Measurements from ENCODE around the gene TDRD7. TPM values are rescaled to one million over a fixed set of nuclear protein-coding genes. Genes with fewer than 3 reads are reported as not detected.

The TDRD7 gene
- total and polyA plus RNA-seq, 9 of the 15 experiments (the other 6 are each of a cell fraction or from before 2014, with no cell fraction given): 2.2 to 7.7 (median 5.2) TPM

GRCh38 chr9:97501972-97502221, 90.0 kb downstream of the TDRD7 start:
- Histone ChIP-seq H3K4me1 (replicated peaks in 1 of 2; ENCODE audit: control insufficient read depth in 2 of 2, insufficient read depth in 2 of 2, low read length in 2 of 2) (peaks cover 49 to 50% of the 10 kb centered on the region in 2 experiments), H3K27me3 (ENCODE audit: control insufficient read depth in 2 of 2, insufficient read depth in 2 of 2, low read length in 2 of 2) (no peaks in the 10 kb centered on the region; a peak in 1 of 5 replicates), H3K4me2 (ENCODE audit: insufficient read depth, low read length) (peak overlapping the region; percentile 91), H3K9me3 (replicated peaks; ENCODE audit: control insufficient read depth, insufficient read depth, low read depth, low read length) (no peaks in the 10 kb centered on the region), H3K9me1 (ENCODE audit: control insufficient read depth, insufficient read depth, low read length) (peaks cover 4% of the 10 kb centered on the region), H3K9ac (ENCODE audit: insufficient read depth in 1 of 2, low read depth in 2 of 2, low read length in 2 of 2) (peak overlapping the region; percentile 84 to 99), H3K27ac (ENCODE audit: extremely low read depth, low read depth, low read length) (peak overlapping the region; percentile 96), H3K36me3 (ENCODE audit: control insufficient read depth, insufficient read depth, low read length) (peaks cover 14% of the 10 kb centered on the region), H3K79me2 (ENCODE audit: control insufficient read depth, insufficient read depth, low read length) (peaks cover 51% of the 10 kb centered on the region), H2AFZ (ENCODE audit: low read depth, low read length) (peak overlapping the region; percentile 60; the same call in 1 of the 2 replicates), H4K20me1 (replicated peaks; ENCODE audit: control insufficient read depth, insufficient read depth, low read length) (peaks cover 6% of the 10 kb centered on the region; the same call in 1 of the 2 replicates), H3K4me3 (peak overlapping the region; percentile 88)
- 0% methylated on average over 20 of the region's 30 CpGs for WGBS (ENCODE audit: insufficient coverage, low coverage, missing lambda C conversion rate)
- no TSS peak for BruUV-seq (replicated peaks)
- ChIA-PET POLR2A (interaction anchor here (0.7 to 2.2 kb wide), 8 partner anchors 9 to 1026 kb away, joined by 3 to 15 read pairs (median 4); no protein-coding TSS in a partner anchor), CTCF (ENCODE audit: low intra/inter-chr PET ratio) (no interaction called here)
- ATAC-seq (peak; percentile 22), FAIRE-seq (no peak), DNase-seq (ENCODE audit: extremely low read depth in 1 of 4, low spot score in 3 of 4) (peak in 1 of 4 experiments; percentile 46)
- intact Hi-C loops (cut with micrococcal nuclease) (loop anchor here (1.0 to 5.0 kb wide), 3 partner anchors 32 to 85 kb away; no protein-coding TSS in a partner anchor), in situ Hi-C loops (cut with MboI) (no loop called here)
- no peak for TF ChIP-seq HOMEZ (CRISPR knock-in tag; IDR thresholded peaks at IDR 0.05)
- TF ChIP-seq TCF7 (IDR thresholded peaks at IDR 0.05; ENCODE audit: borderline replicate concordance): no peak
- TF ChIP-seq FIP1L1 (IDR thresholded peaks at IDR 0.05; ENCODE audit: low read depth, low read length, poor library complexity, severe bottlenecking): peak; percentile 23
- no peak for TF ChIP-seq REST (IDR thresholded peaks at IDR 0.05; ENCODE audit: borderline replicate concordance)
- peak; percentile 66; the same call in 1 of the 2 replicates for TF ChIP-seq REST (CRISPR knock-in tag; IDR thresholded peaks at IDR 0.05; ENCODE audit: low read depth)
- TF ChIP-seq POLR2G (IDR thresholded peaks at IDR 0.05; ENCODE audit: low read depth, low read length): peak; percentile 66
- TF ChIP-seq YBX1 (IDR thresholded peaks at IDR 0.05): no peak
- TF ChIP-seq RBFOX2 (IDR thresholded peaks at IDR 0.05; ENCODE audit: low read depth, low read length): peak; percentile 62; the same call in 1 of the 2 replicates
- no peak for TF ChIP-seq ZNF785 (CRISPR knock-in tag; IDR thresholded peaks at IDR 0.05)

Measured in K562 (cell line).